ENCODE results near the gene TMEM184B. TPM values are rescaled to one million over a fixed set of nuclear protein-coding genes. Genes with fewer than 3 reads are reported as not detected.

TMEM184B gene
- total and polyA plus RNA-seq, 10 of the 15 experiments (the other 5 are each of a cell fraction or from before 2014, with no cell fraction given): 0.56 to 22.4 (median 7.9) TPM

- SMC1A ChIA-PET (ENCODE audit: uncharacterized antibody, unreplicated experiment): interaction anchor here (1.4 kb wide), 1 partner anchor 11 kb away, joined by 4 read pairs; no protein-coding TSS in a partner anchor
- Histone ChIP-seq H3K4me3 (no peak overlapping the region), H3K4me1 (ENCODE audit: control insufficient read depth, insufficient read depth, low read length) (peaks cover 12% of the 10 kb centered on the region), H3K27me3 (replicated peaks in 1 of 2; ENCODE audit: control insufficient read depth in 2 of 2, insufficient read depth in 2 of 2, low read length in 1 of 2) (no peaks in the 10 kb centered on the region), H2AFZ (ENCODE audit: control insufficient read depth, low read depth, low read length) (no peak overlapping the region), H3K79me2 (ENCODE audit: control insufficient read depth, insufficient read depth, low read length) (no peaks in the 10 kb centered on the region), H3K9me3 (replicated peaks; ENCODE audit: control insufficient read depth, insufficient read depth, low read length) (no peaks in the 10 kb centered on the region; the same call in 2 of the 3 replicates), H3K36me3 (ENCODE audit: control insufficient read depth in 2 of 2, insufficient read depth in 2 of 2, low read length in 1 of 2) (peaks cover 3 to 12% of the 10 kb centered on the region in 2 experiments; a peak in 3 of 4 replicates), H3K27ac (ENCODE audit: control insufficient read depth, insufficient read depth) (no peak overlapping the region), H4K20me1 (ENCODE audit: control insufficient read depth, insufficient read depth) (no peaks in the 10 kb centered on the region), H3K4me2 (ENCODE audit: control insufficient read depth, insufficient read depth) (no peak overlapping the region), H3K9ac (ENCODE audit: control insufficient read depth, insufficient read depth, low read length) (no peak overlapping the region)
- BruUV-seq (replicated peaks): no TSS peak
- ATAC-seq: no peak
- RAD21 ChIA-PET (ENCODE audit: unreplicated experiment): no interaction called here
- CTCF ChIA-PET: interaction anchor here (1.2 kb wide), 1 partner anchor 13 kb away, joined by 4 read pairs; no protein-coding TSS in a partner anchor
- DNase-seq (ENCODE audit: low read depth, low spot score): no peak
- POLR2A ChIA-PET: no interaction called here
- WGBS (ENCODE audit: insufficient coverage, insufficient replicate concordance, low lambda C conversion rate, missing lambda C conversion rate): 91% methylated on average over 12 of the region's 12 CpGs
- in situ Hi-C loops (cut with MboI): no loop called here
- intact Hi-C loops (cut with micrococcal nuclease; ENCODE audit: unreplicated experiment): no loop called here
- no peak for TF ChIP-seq EGR1 (IDR thresholded peaks at IDR 0.05; ENCODE audit: borderline replicate concordance in 1 of 2, low read depth in 2 of 2, low read length in 2 of 2)
- no peak for TF ChIP-seq SMARCA5 (IDR thresholded peaks at IDR 0.05)
- no peak for TF ChIP-seq HCFC1 (IDR thresholded peaks at IDR 0.05; ENCODE audit: low read length)
- no peak for TF ChIP-seq MLLT1 (IDR thresholded peaks at IDR 0.05)
- no peak for TF ChIP-seq CHD4 (IDR thresholded peaks at IDR 0.05)
- no peak for TF ChIP-seq FOXM1 (IDR thresholded peaks at IDR 0.05; ENCODE audit: low read depth, low read length)
- TF ChIP-seq PAX5 (IDR thresholded peaks at IDR 0.05; ENCODE audit: borderline replicate concordance, low read depth, low read length): no peak
- TF ChIP-seq HDAC2 (IDR thresholded peaks at IDR 0.05): no peak
- no peak for TF ChIP-seq ZNF622 (IDR thresholded peaks at IDR 0.05)
- no peak for TF ChIP-seq BACH1 (IDR thresholded peaks at IDR 0.05; ENCODE audit: borderline replicate concordance)
- no peak for TF ChIP-seq PRDM15 (CRISPR knock-in tag; IDR thresholded peaks at IDR 0.05)
- no peak for TF ChIP-seq JUND (IDR thresholded peaks at IDR 0.05; ENCODE audit: low read depth, low read length)
- TF ChIP-seq, protein P1, sequence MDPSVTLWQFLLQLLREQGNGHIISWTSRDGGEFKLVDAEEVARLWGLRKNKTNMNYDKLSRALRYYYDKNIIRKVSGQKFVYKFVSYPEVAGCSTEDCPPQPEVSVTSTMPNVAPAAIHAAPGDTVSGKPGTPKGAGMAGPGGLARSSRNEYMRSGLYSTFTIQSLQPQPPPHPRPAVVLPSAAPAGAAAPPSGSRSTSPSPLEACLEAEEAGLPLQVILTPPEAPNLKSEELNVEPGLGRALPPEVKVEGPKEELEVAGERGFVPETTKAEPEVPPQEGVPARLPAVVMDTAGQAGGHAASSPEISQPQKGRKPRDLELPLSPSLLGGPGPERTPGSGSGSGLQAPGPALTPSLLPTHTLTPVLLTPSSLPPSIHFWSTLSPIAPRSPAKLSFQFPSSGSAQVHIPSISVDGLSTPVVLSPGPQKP (IDR thresholded peaks at IDR 0.05; ENCODE audit: low read depth, low read length): no peak
- no peak for FAIRE-seq
Observed at GRCh38 chr22:38247713-38248112, 25.1 kb downstream of the TMEM184B start.

Data from GM12878 (cell line).